ENCODE measurements around the gene SLC26A1. TPM values are rescaled to one million over a fixed set of nuclear protein-coding genes. Genes with fewer than 3 reads are reported as not detected.

The SLC26A1 gene
- total and polyA plus RNA-seq, 2 donors (not counting 3 experiments of a cell fraction or from before 2014, with no cell fraction given): 0.10 TPM; not detected in 1

- dilution Hi-C loops (cut with MboI; ENCODE audit: extremely low pct_ligation_motif_present, low sequenced_read_pairs) (no loop called here), intact Hi-C loops (cut with micrococcal nuclease) (no loop called here)
- Histone ChIP-seq H3K79me2 (ENCODE audit: control insufficient read depth, insufficient read depth, low read length) (no peaks in the 10 kb centered on the region), H3K4me1 (ENCODE audit: control insufficient read depth, extremely low read depth, insufficient read depth, low read length) (no peaks in the 10 kb centered on the region), H3K36me3 (ENCODE audit: control insufficient read depth in 2 of 2, extremely low read depth in 1 of 2, insufficient read depth in 2 of 2, low read length in 2 of 2) (peaks cover 0 to 21% of the 10 kb centered on the region in 2 experiments), H2AFZ (ENCODE audit: low read depth, low read length) (no peak overlapping the region), H3K27me3 (ENCODE audit: control insufficient read depth in 2 of 2, insufficient read depth in 2 of 2, low read length in 2 of 2) (no peaks in the 10 kb centered on the region), H3K9me1 (replicated peaks; ENCODE audit: control insufficient read depth, extremely low read depth, insufficient read depth, low read length) (no peaks in the 10 kb centered on the region), H4K20me1 (replicated peaks; ENCODE audit: control insufficient read depth, extremely low read depth, insufficient read depth, low read length) (no peaks in the 10 kb centered on the region), H3K4me2 (ENCODE audit: insufficient read depth, low read length) (no peak overlapping the region), H3K27ac (ENCODE audit: insufficient read depth, low read depth, low read length) (no peak overlapping the region), H3K9ac (replicated peaks; ENCODE audit: extremely low read depth, insufficient read depth, low read length) (no peak overlapping the region), H3K4me3 (replicated peaks in 1 of 3; ENCODE audit: insufficient read depth in 1 of 3, low read depth in 1 of 3, low read length in 3 of 3) (no peak overlapping the region), H3K9me3 (replicated peaks; ENCODE audit: control insufficient read depth, insufficient read depth, low read length) (no peaks in the 10 kb centered on the region)
- no peak for TF ChIP-seq FOS (IDR thresholded peaks at IDR 0.05; ENCODE audit: borderline replicate concordance, insufficient read depth, low read length)
- no peak for TF ChIP-seq POLR2AphosphoS5 (IDR thresholded peaks at IDR 0.05; ENCODE audit: insufficient read depth, low read depth, low read length)
- DNase-seq (ENCODE audit: low read depth, low spot score) (no peak), FAIRE-seq (no peak)
- POLR2A ChIA-PET: no interaction called here
- CTCF ChIA-PET: no interaction called here
- BruUV-seq (replicated peaks): no TSS peak
These were observed 33.0 kb downstream of the SLC26A1 start for GRCh38 chr4:960140-960635.

- DNase-seq (ENCODE audit: low read depth, low spot score) (no peak), FAIRE-seq (no peak)
- Histone ChIP-seq H3K4me3 (replicated peaks in 1 of 3; ENCODE audit: insufficient read depth in 1 of 3, low read depth in 1 of 3, low read length in 3 of 3) (no peak overlapping the region), H3K36me3 (ENCODE audit: control insufficient read depth in 2 of 2, extremely low read depth in 1 of 2, insufficient read depth in 2 of 2, low read length in 2 of 2) (peaks cover 0 to 17% of the 10 kb centered on the region in 2 experiments), H3K4me1 (ENCODE audit: control insufficient read depth, extremely low read depth, insufficient read depth, low read length) (no peaks in the 10 kb centered on the region), H3K27ac (ENCODE audit: insufficient read depth, low read depth, low read length) (no peak overlapping the region), H3K27me3 (ENCODE audit: control insufficient read depth in 2 of 2, insufficient read depth in 2 of 2, low read length in 2 of 2) (no peaks in the 10 kb centered on the region), H3K9me1 (replicated peaks; ENCODE audit: control insufficient read depth, extremely low read depth, insufficient read depth, low read length) (no peaks in the 10 kb centered on the region), H3K79me2 (ENCODE audit: control insufficient read depth, insufficient read depth, low read length) (no peaks in the 10 kb centered on the region), H3K9me3 (replicated peaks; ENCODE audit: control insufficient read depth, insufficient read depth, low read length) (no peaks in the 10 kb centered on the region), H3K9ac (replicated peaks; ENCODE audit: extremely low read depth, insufficient read depth, low read length) (no peak overlapping the region), H3K4me2 (ENCODE audit: insufficient read depth, low read length) (no peak overlapping the region), H2AFZ (ENCODE audit: low read depth, low read length) (no peak overlapping the region), H4K20me1 (replicated peaks; ENCODE audit: control insufficient read depth, extremely low read depth, insufficient read depth, low read length) (no peaks in the 10 kb centered on the region)
- no TSS peak for BruUV-seq (replicated peaks)
- ChIA-PET POLR2A (no interaction called here), CTCF (no interaction called here)
- TF ChIP-seq MYC (IDR thresholded peaks at IDR 0.05; ENCODE audit: low read depth, low read length) (no peak), CTCF (IDR thresholded peaks at IDR 0.05; ENCODE audit: extremely low read depth in 1 of 2, insufficient read depth in 1 of 2, low read depth in 1 of 2, low read length in 2 of 2) (no peak), POLR2AphosphoS5 (IDR thresholded peaks at IDR 0.05; ENCODE audit: insufficient read depth, low read depth, low read length) (no peak), GATA2 (IDR thresholded peaks at IDR 0.05; ENCODE audit: insufficient read depth, insufficient read length, low read depth, low read length) (no peak), POLR2A (IDR thresholded peaks at IDR 0.05; ENCODE audit: low read depth, low read length) (no peak), EZH2 (IDR thresholded peaks at IDR 0.05; ENCODE audit: borderline replicate concordance, low read depth, low read length, severe bottlenecking) (no peak), JUN (IDR thresholded peaks at IDR 0.05; ENCODE audit: borderline replicate concordance, insufficient read depth, insufficient read length, low read depth) (no peak), MAX (IDR thresholded peaks at IDR 0.05; ENCODE audit: insufficient read depth, insufficient read length) (no peak), FOS (IDR thresholded peaks at IDR 0.05; ENCODE audit: borderline replicate concordance, insufficient read depth, low read length) (no peak)
- intact Hi-C loops (cut with micrococcal nuclease) (no loop called here), dilution Hi-C loops (cut with MboI; ENCODE audit: extremely low pct_ligation_motif_present, low sequenced_read_pairs) (no loop called here)
These were observed 33.7 kb downstream of the SLC26A1 start for GRCh38 chr4:959338-960139.

All from endothelial cell of umbilical vein (primary cell).